DMS79 treated with DMSO at 0.1 percent for 48 hours (cell line): ENCODE data around the gene SLC35E3.
A peak's percentile ranks its signal among the peaks of the same experiment; 100 is the strongest.

ENCODE experiments used
- DNase-seq: peaks from one replicate; lab custom pipeline; 2025; lab: John Stamatoyannopoulos, UW

The SLC35E3 gene

DNA sequence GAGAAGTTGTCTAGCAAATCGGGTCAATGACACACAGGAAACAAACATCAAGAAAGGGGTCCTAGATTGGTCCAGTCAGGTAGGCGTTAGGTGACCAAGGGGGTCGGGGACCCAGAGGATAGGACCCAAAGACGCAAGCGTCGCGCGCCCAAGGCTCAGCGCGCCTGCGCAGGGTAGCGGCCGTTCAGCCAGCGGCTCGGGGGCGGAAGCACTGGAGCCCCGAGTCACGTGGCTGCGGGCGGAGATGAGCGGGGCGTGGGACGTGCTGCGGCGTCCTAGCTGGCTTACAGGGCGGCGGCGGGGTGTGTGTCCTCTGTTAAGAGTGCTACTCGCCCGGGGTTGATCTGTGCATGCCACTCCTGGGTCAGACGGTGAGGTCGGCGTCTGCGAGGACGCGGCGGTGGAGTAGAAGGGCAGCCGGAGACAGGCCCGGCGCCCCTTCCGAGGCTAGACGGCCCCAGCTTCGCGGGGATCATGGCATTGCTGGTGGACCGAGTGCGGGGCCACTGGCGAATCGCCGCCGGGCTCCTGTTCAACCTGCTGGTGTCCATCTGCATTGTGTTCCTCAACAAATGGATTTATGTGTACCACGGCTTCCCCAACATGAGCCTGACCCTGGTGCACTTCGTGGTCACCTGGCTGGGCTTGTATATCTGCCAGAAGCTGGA, at the start of gene SLC35E3:
TSS of gene SLC35E3 (plus strand) at position 273 of the 668 bp plus-strand sequence. CDS start at position 475, 202 bp downstream.
- DNase-seq, result peak; percentile 67

DNA sequence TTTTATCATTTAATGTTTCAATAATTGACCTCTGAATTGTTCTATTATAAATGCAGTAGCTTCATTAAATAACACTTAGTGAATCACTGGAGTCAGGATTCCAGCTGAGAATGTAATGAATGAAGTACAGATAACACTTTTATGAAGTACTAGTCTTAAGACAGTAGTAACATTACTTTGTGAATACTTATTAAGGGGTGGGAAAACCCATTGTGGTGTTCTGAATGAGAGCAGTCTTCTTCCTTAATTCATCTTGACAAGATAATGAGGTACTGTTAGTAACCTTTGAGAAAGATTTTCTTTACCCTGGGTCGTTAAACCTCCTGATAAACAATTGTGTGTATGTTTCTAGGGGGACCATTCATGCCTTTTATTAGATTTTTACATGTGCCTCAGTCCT, 46.5 kb upstream of the SLC35E3 start:
- DNase-seq, result no peak

DNA sequence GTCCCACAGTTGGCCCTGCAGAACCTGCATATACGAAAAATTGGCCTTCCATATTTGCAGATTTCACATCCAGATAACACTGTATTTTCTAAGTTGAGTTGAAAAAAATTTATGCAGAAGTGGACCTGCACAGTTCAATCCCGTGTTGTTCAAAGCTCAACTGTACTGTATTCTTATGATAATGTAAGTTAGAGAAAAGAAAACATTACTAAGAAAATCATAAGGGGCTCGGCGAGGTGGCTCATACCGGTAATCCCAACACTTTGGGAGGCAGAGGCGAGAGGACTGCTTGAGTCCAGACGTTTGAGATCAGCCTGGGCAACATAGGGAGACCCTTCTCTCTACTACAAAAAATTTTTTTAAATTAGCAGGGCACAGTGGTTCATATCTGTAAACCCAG, 18.2 kb upstream of the SLC35E3 start:
- DNase-seq, result no peak

DNA sequence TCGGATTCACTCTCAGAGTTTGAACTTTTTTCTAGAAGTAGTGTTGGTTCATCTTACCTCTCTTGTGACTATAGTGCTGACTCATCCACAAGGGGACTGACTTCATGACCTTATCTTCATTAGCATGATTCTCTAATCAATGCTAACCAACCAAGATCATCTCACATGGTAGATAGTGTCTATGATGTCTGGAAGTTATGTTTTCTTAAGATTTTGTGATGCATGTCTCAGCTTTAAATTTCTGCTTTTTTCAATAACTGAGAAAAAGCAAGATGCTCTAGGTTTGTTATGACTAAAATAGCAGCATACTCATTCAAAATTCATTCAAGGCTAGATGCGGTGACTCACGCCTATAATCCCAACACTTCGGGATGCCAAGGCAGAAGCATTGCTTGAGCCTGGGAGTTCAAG, 12.3 kb upstream of the SLC35E3 start:
- no peak for DNase-seq

DNA sequence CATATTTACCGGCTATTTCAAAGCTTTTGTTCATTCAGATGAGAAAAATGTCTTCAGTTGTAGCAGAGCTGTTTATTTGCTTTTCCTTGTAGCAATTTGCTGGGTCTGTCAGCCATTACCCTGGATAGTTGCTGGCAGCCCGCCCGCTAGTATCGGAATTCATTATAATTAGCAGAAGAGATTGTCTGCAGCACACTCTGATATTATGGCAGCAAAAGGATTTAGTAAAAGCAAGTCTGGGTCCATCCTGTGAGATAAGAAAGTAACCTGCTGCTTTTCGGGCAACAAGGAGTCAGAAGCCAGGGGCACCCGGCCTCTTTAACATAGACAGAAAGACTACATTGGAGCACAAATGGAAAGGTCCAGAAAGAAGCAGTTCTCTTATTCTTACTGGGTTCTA, 6.1 kb upstream of the SLC35E3 start:
- no peak for DNase-seq

DNA sequence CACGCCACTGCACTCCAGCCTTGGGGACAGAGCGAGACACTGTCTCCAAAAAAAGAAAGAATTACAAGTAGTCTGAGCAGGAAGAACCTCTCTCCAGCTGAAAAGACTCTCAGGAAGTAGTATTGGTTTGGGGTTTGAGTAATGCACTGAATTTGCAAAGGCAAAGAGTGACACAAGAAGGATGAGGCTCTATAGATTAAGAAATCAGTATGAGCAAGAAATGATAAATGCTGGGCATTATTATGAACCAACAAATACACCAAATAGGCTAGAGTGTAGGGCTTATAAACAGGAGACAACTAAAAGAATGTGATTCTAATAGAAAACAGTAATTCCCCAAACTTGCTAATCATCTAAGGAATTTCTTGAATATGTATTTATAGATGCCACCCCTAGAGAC, 2.6 kb upstream of the SLC35E3 start:
- no peak for DNase-seq

DNA sequence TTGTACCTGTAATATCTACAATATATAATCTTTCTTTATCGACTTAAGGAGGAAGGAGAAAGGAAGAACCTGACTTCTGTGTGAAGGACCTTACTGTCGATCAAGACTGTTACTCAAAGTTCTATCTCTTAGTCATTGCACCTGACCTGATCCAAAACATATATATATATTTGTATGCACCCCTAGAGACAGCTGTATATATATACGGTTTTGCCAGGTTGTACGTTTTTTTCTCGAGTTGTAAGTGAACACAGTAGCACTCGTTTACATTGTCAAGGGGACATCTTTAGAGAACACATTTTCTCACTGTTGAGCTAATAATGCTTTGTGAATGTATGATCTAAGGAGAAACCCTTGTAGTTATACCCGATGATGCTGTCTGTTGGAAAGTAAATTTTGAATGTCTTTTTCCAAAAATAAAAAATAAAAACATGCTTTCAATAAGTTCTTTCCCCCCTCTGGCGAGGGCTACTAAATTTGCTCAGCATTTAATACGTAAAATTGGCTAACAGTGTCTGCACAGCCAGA, 536 bp upstream of the SLC35E3 start:
- no peak for DNase-seq

DNA sequence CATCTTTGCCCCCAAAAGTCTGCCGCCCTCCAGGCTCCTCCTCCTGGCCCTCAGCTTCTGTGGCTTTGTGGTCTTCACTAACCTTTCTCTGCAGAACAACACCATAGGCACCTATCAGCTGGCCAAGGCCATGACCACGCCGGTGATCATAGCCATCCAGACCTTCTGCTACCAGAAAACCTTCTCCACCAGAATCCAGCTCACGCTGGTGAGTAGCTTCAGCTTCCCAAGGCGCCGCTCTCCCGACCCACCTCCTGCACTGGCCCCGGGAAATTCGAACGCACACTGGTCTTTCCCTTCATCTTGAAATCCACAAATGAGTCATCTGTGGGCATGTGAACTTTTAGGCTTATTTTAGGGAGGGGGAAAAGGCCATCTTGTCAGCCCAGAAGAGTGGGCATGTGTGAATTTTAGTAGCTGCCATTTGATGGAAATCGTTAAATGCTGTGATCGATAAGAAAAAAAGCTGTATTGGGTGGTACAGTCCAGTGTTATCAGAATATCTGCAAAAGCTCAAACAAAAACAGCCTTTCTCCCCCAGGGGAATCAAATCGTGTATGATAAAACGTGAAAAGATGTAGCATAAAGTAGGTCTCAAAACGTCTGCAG, 700 bp downstream of the SLC35E3 start:
- DNase-seq, result peak; percentile 22

DNA sequence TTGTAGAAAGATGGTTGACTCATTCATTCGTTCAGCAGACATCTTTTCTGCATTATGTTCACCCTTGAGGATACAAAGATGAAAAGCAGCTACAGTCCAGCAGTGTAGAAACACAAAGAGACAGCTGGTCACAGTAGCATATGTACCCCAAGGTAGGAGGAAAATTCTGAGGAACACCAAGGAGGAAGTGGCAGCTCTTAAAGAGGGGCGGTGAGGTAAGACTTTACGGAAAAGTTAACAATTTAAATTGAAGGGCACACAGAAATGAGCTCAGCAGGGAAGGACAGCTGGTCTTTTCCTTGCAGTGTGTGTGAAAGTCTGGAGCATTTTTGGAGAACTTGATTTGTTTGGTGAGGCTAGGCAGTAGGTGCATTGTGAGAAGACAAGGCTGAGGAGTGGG, 3.5 kb downstream of the SLC35E3 start:
- no peak for DNase-seq

DNA sequence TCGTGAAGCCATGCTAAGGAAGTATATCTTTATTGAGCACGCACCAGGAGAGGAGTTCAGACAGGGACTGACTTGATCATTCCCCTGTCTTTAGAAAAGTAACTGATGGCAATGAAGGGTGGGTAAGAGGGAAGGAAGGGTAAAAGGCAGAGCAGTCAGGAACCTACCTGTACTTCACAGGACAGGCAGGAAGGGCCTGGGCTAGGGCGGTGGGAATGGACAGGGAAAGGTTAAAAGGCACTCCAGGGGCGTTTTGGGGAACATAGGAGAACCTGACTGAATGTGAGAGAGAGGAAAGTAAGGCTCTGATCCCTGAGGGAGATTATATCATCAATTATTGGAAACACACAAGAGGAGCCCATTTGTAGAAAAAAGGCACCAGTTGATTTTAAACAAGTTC, 3.9 kb downstream of the SLC35E3 start:
- DNase-seq, result no peak

DNA sequence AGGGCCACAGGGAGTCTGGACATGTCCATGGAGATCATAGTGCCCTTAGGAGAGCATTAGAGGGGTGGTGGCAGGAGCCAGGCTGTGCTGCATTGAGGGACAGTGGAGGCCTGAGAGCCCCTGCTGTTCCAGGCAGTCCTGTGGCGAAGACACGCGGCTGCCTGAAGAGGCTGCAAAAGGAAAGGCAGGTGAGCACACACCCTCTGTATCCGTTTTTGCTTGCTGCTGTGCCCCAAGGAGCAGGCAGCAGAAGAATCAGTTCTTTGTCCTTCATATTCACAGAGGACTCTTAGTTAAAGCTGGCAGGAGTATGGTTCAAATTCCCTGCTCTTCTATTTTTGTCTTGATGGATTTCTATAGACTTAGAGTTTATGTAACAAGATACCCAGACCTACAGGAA, 4.5 kb downstream of the SLC35E3 start:
- DNase-seq, result no peak

DNA sequence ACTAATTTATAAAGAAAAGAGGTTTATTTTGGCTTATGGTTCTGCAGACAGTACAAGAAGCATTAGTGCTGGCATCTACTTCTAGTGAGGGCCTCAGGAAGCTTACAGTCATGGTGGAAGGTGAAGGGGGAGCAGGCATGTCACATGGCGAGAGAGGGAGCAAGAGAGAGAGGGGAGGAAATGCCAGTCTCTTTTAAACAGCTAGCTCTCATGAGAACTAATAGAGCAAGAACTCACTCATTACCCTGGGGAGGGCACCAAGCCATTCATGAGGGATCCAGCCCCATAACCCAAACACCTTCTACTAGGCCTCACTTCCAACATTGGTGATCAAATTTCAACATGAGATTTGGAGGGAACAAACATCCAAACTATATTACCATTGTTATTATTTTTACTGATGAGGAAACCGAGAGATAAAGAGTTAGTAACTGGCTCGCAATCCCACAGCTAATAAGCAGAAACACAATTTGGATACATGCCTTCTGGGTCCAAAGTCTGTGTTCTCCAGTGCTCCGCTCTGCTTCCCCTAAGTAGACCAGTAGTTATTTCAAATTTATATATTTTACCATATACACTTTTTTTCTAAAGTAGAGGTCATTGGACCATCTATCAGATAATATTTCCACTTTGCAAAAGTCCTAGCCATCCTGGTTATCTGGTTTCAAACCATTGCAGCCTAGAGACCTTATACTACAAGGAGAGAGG, 9.7 kb downstream of the SLC35E3 start:
- no peak for DNase-seq

DNA sequence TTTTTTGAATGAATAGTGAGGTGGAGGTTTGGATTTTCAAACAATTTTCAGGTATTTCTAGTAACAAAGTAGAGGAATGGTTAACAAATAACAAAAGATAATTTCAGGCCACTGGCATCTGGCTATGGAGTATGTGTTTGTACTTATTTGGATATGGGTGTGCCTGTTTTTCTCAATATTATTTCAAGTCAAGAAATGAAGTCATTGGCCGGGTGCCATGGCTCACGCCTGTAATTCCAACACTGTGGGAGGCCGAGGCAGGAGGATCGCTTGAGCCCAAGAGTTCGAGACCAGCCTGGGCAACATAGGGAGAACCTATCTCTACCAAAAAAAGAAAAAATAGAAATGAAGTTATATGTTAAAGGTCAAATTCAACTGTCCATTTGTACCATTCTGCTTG, 13.9 kb downstream of the SLC35E3 start:
- DNase-seq, result no peak

DNA sequence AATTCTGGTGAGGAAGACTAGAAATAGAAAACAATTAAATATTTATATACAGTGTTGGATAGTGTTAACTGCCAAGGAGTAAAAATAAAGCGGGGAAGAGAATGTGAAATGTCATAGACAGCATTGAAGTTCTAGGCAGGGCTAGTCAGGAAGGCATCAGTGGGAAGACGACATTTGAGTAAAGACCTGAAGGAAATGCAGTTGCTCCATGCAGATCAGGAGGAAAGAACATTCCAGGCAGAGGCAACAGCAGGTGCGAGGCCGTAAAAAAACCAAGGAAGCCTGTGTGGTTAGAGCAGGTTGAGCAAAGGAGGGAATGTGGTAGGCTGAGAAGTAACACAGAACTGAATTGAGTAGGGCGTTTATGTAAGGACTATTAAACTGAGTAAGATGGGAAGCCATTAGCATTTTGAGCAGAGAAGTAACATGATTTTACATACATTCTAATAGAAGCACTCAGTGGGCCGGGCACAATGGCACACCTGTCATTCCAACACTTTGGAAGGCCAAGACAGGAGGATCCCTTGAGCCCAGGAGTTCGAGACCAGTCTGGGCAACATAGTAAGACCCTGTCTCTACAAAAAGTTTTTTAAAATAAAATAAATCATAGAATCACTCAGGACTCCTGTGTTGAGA, 14.9 kb downstream of the SLC35E3 start:
- no peak for DNase-seq

DNA sequence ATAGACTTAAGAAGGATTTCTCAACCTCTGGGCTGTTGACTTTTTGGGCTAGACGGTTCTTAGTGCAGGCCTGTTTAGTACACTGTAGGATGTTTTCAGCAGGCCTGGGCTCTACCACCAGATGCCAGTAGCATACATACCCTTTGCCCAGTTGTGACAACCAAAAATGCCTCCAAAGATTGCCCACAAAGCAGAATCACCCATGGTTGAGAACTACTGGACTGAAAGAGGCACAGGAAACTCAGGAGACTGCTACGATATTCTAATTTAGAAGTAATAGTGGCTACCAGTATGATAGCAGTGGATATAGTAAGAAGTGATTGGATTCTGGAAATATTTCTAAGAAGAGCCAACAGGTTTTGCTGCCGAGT, 15.5 kb downstream of the SLC35E3 start:
- no peak for DNase-seq

DNA sequence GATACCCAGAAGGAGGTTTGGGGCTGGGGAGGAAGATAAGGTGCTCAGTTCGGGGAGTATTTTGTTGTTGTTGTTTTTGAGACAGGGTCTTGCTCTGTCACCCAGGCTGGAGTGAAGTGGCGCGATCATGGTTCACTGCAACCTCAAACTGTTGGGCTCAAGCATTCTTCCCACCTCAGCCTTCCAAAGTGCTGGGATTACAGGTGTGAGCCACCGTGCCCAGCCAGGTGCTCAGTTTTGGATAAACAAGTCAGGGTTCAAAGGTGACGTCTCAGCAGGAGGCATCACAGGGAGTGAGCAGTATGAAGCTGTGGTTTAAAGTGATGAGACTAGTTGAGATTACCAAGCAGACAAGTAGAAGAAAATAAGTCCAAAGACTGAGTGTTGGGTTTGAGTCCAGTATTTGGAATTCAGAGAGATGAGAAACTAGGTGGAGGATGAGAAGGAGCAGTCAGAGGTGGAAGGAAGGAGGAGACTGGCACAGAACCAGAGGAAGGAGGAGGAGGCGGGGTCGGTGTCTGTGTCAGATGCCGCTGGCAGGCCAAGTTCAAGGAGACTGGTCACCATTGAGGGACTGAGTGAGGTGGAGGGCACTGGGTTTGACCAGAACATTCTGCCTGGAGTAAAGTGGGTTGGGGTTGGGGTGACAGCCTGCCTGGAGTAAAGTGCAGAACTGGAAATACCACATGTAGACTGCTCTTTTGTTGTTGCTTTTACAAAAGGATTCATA, 16.1 kb downstream of the SLC35E3 start:
- no peak for DNase-seq

DNA sequence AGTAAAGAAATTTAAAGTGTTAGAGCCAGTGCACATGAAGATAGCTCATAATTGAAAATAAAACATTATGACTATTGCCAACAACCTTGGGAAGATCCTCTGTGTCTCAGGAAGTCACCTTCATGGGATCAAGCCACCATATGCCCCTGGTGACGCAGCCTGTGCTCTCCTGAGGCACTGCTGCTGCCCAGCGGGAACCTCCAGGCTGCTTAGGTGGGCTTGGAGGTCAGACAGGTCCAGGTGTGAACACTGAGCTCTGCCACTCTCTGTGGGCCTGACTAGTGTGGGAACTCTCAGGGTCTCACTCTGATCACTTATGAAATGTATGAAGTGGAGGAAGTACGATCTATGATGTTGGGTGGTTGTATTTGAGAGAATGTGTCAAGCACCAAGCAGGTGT, 16.7 kb downstream of the SLC35E3 start:
- DNase-seq, result no peak

DNA sequence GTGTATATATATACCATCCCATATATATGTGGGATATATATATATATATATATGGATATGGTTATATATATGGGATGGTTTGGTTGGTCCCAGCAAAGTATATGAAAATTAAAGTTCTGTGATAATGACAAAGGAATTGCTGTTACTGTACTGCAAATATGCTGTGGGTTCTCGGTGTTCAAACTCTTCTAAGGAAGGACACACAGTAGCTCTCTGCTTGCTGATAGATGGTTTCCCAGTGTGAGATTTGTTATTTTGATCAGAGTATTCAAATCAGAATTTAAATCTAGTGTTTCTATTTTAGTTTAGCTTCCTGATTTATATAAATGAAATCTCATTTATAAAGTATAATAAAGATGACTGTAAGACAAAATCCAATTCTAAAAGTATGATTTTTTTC, 19.7 kb downstream of the SLC35E3 start:
- no peak for DNase-seq

DNA sequence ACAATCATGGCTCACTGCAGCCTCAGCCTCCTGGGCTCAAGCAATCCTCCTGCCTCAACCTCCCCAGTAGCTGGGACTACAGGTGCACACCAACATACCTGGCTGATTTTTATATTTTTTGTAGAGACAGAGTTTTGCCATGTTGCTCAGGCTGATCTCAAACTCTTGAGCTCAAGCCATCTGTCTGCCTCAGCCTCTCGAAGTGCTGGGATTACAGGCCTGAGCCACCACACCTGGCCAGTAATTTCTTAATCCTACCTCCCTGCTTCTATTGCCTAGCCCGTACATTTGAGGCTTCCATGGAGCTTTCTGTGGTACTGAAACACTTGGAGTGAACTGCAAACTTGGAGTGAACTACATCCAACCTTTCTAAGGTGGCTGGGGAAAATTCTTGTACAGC, 20.7 kb downstream of the SLC35E3 start:
- no peak for DNase-seq

DNA sequence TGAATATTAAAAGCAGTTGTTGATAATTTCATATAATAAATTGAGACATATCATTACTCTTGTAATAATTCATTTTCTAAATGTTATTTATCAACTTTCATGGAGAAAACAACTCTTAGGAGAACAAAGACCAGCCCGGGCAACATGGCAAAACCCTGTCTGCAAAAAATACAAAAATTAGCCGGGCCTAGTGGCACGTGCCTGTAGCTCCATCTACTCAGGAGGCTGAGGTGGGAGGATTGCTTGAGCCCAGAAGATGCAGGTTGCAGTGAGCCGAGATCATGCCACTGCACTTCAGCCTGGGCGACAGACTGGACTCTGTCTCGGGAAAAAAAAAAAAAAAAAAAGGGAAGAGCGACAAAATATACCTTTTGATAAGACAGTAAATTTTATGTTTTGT, 21.2 kb downstream of the SLC35E3 start:
- no peak for DNase-seq

DNA sequence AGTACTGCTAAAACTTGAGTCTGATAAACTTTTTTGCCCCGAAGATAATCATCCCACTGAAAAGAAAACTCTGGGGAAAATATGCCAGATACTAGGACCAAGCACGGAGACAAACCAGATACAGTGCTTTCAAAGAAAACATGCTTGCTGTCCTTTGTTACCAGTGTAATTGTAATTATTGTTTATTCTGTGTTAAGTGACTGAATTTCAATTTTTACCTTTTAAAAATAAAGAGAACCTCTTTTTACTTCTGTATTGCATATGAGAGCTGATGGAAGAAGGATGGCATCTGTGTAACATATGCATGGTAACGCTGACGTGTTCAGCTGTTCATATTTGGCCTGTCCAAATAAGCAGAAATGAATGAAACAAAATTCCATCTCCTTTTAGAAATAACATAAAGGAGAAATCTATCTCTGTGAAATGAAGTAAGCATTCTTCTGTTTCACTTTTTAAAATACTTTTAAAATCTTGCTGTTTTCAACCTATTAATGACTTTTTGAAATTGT, 22.5 kb downstream of the SLC35E3 start:
- no peak for DNase-seq

DNA sequence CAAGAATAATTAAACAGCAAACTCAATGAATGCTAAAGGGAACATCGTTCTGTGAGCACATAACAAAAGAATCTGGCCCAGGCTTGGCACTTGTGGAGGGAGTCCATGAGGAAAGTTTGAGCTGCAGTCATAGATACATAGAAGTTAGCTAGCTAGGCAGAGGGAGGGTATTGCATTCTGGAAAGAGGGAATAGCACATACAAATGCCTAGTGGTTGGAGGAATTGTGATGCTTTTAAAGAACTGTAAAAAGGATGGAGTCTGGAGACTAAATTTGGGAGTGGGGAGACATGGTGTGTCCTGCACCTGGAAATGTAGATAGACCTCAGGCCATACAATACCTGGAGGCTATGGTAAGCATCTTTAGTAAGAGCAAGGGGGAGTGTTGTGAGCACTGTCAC, 24.0 kb downstream of the SLC35E3 start:
- DNase-seq, result no peak
